GM18873 (cell line): Measurements from ENCODE around the gene CARD10.

Experiments used
- ATAC-seq: cut with Tn5 transposase; IDR thresholded peaks from one replicate; pipeline ENCODE4 v1.9.1; 2021; ENCODE audit warnings: mild to moderate bottlenecking, moderate library complexity, moderate number of reproducible peaks; ENCODE audit not compliant: unreplicated experiment, low FRiP score

CARD10 gene, protein sequence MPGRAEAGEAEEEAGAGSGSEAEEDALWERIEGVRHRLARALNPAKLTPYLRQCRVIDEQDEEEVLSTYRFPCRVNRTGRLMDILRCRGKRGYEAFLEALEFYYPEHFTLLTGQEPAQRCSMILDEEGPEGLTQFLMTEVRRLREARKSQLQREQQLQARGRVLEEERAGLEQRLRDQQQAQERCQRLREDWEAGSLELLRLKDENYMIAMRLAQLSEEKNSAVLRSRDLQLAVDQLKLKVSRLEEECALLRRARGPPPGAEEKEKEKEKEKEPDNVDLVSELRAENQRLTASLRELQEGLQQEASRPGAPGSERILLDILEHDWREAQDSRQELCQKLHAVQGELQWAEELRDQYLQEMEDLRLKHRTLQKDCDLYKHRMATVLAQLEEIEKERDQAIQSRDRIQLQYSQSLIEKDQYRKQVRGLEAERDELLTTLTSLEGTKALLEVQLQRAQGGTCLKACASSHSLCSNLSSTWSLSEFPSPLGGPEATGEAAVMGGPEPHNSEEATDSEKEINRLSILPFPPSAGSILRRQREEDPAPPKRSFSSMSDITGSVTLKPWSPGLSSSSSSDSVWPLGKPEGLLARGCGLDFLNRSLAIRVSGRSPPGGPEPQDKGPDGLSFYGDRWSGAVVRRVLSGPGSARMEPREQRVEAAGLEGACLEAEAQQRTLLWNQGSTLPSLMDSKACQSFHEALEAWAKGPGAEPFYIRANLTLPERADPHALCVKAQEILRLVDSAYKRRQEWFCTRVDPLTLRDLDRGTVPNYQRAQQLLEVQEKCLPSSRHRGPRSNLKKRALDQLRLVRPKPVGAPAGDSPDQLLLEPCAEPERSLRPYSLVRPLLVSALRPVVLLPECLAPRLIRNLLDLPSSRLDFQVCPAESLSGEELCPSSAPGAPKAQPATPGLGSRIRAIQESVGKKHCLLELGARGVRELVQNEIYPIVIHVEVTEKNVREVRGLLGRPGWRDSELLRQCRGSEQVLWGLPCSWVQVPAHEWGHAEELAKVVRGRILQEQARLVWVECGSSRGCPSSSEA

DNA sequence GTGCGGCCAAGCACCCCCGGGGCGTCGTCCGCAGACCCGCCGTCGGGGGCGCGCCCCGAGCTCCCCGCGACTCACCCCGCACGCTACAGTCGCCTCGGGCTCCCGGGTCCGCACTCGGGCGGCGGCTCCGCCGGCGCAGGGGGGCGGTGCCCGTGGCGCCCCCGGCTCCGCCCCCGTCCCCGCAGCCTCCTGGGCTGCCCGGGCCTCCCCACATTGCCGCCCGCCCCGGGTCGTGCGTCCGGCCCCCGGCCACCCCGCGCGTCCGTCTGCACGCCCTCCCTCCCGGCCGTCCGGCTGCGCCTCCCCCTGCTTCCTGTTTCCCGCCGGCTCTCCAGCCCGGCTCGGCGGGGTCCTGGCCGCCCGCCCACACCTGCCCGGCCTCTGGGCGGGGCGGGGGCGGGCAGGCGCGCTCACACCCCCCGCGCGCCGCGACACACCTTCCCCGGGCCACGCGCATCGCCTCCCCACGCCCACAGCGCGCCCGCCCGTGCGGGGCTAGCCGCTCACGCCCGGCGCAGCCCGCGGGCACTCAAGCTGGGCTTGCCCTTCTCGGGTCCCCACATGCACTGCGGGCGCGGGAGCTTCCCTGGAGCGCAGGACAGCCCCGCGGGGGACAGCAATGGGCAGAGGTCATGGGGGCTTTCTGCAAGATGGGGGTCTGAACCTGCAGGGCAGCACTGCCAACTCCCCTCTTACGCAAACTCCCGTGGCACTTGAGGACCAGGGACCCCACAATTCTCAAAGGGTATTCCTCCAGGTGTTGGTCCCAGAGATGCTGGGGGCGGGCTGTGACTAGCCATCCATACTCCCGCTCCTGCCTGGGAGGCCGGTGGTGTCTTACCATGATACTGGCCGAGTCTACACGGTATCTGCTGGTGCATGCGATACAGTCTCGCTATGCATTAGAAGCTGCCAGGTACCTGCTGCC lies at the start of gene CARD10:
CARD10 (minus strand) TSS at position 148 of the 928 bp plus-strand sequence. CDS start 215 bp downstream, outside the sequence.
- no peak for ATAC-seq

DNA sequence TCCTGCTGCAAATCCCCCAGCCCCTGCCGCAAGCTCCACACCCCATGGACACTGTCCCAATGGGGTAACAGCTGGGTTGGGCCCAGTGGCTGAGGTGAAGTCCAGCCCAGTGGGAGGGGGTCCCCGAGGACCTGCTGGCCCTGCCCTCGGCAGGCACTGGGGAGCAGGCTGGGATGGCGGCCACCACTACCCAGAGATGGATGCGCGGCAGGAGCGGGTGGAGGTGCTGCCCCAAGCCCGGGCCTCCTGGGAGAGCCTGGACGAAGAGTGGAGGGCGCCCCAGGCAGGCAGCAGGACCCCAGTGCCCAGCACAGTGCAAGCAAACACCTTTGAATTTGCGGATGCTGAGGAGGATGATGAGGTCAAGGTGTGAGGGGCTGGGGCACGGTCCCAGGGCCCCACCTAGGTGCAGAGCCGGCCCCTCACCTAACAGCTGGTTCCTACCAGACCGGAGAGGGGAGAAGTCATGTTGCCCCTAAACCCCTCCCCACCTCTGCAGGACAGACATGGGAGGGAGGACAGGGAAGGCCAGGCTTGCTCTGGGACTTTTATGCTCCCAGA lies 49.3 kb upstream of the CARD10 start:
- ATAC-seq: no peak

DNA sequence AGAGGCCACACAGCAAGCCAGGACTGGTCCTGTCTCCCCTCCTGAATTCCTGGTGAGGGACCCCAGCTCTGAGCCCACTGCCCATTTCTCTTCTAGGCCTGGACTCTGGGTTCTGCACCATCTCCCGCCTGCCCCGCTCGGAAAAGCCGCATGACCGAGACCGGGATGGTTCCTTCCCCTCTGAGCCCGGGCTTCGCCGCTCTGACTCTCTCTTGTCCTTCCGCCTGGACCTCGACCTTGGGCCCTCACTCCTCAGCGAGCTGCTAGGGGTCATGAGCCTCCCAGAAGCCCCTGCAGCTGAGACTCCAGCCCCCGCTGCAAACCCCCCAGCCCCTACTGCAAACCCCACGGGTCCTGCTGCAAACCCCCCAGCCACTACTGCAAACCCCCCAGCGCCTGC lies 48.8 kb upstream of the CARD10 start:
- ATAC-seq: no peak

DNA sequence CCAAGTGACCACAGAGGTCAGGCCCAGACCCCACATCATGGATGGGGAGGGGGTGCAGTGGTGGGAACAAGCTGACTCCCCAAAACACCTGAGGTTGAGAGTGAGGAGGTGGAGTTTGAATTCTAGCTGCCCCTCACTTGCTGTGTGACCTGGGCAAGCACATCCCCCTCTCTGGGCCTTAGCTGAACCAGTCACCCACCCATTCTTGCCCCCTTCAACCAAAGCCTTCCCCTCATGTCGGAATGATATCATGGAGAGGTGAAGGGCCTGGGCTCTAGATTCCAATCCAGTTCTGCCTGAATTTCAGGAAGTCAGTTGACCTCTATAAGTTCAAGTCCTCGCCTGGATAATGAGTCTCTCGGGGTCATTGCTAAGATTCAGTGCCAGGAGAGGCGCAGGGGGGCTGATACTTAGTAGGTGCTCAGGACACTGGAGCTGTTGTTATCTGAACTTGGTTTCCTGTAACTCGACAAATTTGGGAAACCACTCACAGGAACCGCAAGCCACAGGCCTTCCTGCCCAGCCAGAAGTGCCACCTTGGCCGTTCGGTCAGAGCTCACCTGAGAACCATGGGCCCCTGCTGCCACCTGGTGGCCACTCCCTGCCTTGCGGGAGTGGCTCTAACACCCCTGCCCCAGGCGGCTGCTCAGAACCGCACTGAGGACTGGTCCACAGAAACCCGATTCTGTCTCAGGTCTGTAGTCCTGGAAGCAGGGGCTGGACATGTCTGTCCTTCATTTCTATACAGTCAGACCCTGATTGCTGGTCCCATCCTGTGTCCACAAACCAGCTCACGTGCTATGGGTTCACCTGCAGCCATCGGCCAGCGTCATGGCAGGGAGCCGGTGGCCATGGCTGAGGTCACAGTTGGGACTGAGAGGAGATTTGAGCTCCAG lies 47.9 kb upstream of the CARD10 start:
- no peak for ATAC-seq

DNA sequence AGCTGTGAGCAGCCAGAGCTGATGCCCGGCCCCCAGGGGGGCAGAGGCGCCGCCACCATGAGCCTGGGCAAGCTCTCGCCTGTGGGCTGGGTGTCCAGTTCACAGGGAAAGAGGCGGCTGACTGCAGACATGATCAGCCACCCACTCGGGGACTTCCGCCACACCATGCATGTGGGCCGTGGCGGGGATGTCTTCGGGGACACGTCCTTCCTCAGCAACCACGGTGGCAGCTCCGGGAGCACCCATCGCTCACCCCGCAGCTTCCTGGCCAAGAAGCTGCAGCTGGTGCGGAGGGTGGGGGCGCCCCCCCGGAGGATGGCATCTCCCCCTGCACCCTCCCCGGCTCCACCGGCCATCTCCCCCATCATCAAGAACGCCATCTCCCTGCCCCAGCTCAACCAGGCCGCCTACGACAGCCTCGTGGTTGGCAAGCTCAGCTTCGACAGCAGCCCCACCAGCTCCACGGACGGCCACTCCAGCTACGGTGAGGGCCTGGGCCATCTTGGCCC lies 47.2 kb upstream of the CARD10 start:
- no peak for ATAC-seq

DNA sequence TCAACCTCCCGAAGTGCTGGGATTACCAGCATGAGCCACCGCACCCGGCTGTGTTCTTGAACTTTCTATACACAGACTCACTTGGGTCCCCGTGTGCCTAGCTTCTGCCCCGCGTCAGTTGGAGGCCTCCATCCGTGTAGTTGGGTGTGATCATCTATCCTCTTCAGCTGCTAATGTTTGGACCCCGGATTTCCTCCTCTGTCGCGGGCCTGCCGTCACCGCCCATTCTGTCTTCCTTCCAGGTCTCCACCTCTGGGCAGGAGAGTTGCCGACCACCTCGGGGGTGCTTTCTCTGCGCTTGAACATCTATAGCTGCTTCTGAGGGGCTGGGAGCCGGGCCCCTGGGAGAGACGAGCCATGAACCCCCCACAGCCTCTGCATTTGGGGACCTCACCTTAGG lies 46.6 kb upstream of the CARD10 start:
- ATAC-seq: no peak

DNA sequence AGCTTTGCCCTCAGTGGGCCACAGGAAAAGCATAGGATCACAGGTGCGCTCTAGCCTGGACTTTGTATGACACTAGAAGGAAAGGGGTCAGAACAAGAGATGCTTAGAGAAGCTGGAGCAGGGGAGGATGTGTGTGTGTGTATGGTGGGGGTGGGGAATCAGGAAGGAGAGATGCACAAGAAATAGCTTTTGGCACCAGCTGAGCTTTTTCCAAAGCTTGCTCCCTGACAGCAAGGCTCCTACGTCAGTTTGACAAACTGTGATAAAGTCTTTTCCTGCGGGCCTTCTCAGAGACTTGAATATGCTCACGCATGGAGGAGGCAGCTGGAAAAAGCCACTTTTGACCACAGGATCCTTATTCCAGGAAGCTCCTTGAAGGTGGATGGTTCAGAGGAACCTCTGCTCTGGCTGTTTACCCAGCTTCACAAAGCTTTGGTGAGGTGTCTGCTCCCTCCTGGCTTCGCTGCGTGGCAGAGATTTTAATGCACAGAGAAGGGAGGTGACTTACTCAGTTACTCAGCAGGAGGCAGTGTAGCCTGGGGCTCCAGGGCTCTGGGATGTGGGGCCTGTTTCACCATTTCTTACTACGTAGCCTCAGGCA lies 45.0 kb upstream of the CARD10 start:
- no peak for ATAC-seq

DNA sequence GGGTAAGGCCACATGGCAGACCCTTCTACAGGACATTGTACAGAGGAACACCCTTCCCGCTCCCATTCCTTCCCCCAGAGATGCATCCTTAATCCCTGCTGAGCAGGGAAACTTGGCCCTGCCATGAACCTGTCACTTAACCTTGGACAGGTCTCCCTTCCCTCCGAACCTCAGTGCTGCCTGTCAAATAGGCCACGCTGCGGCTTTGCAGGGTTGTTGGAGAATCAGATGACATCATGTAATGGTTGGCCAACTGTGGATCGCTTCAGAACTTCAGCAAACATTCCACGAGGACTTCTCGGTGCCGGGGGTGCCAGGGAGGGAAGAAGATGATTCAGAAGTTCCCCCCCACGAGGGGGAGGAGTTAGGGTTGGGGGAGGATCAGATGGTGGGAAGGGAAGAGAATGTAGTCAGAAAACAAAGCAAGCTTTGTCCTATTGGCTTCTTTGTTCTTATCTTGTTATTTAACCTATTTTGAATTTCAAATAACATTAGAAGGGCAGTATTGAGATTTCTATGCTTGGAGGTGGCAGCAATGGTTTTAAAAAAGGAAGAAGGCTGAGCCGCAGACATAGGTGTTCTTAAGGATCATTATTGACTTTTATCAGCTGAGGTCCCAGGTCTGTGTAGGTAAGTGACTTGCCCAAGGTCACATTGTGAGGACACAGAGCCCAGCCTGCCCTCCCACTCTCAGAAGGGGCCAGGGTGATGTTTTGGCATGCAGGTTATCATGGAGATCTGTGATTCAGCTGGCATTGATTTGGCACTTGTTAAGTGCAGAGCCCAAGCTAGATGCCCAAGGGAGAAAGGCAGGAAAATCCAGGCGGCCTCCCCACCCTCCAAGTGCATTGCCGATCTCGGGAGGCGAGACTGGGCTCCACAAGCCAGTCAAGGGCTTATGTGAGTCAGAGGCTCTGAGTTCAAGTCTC lies 44.2 kb upstream of the CARD10 start:
- no peak for ATAC-seq

DNA sequence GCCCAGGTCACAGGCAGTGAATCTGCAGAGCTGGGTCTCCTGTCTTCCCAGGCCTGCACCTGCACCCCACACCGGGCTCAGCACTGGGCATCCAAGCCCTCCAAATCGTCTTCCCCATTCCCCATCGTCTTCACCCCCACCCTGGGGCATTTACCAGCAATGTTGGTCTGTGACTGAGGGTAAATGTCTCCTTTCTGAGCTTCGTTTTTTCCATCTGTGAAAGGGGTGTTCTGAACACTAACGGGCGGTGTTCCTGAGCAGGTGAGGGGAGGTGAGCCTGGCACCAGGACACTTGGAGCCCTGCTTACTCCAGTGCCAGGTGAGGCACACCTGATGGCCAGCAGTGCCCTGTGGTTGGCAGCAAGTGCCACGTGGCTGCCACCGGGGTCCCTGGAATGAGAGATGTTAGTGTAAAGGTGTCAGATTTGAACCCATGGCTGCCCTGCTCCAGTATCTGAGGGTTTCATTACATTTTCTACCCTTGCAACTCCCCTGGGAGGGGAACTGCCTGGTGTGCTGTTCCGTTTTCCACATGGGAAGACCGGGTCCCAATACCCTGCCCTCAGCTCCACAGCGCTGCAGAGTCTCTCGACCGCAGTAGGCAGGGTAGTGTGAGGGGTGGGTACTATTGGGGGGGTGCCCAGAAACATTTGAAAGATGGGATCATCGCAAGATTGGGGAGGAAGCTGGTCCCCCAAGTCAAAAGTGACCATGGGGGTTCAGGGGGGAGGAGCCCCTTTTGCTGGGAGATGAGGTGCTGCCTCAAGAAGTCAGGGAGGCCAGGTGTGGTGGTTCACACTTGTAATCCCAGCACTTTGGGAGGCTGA lies 43.0 kb upstream of the CARD10 start:
- no peak for ATAC-seq

DNA sequence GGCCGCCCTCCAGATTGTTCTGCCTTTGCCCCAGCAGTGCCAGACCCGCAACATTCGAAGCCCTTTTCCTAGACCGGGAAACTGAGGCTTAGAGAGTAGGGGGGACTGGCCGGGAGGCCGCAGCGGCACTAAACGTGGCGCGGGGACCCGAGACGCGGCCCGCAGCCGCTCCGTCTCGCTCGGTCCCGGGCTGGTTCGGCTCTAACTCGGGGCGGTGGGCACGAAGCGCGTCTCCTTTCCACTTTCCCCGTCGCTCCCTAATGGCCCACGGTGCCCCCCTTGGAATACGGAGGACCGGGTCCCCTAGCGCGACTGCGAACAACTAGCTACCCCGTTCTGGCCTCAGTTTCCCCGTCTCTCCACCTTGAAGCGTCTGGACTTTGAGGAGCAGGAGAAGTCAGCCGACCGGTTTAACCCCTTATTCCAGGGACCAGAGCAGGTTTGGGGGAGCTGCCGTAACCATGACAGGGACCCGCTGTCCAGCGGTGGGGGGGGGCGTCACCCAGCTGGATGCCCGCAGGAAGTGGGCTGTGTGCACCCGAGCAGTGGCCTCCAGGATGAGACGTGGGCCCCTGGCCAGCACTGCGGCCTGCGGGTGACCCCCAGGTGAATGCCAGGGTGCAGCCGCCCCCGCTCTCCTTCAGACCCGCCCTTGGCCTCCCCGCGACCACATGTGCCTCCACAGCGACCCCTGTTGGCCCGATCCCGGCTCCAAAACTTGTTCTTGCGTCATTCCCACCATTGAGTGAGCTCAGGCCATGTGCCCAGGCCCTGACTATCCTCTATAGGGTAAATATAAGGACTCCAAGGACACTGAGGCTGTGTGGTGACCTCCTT lies 42.2 kb upstream of the CARD10 start:
- ATAC-seq: no peak

DNA sequence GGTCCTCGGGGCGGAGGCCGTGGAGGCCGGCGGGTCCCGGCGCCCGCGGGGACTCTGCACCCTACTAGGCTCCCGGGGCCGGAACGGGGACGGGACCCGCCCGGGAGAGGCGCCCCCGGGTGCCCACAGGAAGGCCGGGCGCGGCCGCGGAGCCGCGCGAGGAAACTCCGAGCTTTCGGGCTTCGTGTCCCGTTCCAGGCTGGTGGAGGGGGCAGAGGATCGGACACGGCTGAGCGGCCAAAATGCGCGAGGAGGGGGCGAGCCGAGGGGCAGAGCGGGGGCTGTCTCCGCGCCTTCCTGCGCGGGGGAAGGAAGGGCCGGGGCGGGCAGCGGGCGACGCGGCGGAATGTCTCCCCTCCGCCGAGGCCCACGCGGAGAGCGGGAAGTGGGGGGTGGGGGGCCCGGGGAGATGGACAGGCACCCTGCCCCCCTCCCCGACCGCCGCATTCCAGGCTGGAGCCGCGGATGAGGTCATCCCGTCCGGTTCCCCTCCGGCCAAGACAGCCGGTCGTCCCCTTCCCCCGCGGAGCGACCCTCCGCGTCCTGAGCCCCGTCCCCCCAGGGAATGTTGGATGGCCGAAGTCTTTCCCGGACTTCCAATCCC lies 41.5 kb upstream of the CARD10 start:
- ATAC-seq: no peak

DNA sequence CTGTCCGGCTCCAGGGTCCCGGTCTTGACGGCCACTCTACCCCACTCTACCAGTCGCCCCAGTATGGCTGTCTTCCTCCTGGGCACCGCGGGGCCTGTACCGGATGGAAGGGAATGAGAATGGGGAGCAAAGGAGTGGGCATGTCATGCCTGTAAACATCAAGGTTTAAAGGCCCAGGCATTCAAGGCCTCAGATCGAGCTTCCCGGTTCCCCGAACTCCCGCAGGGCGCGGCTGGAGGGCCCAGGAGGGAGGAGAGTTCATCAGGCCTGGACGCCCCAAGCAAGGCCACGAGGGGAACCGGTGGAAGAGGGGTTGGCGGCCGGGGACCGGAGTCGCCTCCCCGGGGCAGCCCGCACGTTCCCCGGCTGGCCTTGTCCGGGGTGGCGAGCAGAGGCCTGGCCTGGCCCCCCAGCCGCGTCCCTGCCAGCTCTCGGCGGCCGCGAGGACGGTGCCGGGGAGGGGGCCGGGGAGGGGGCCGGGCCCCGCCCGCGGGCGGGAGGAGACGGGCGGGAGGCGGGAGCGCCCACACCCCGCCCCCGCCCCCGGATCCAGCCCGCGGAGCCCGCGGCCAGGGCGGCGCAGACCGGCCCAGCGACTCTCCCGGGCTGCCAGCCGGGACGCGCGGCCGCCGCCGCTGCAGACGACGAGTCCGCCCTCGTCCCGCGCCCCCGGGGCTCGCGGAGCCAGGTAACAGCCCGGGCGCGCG lies 40.8 kb upstream of the CARD10 start, which contains the start of gene CDC42EP1:
CDC42EP1 (plus strand) TSS at position 580 of the 707 bp plus-strand sequence. CDS start 5,870 bp downstream, outside the sequence.
- no peak for ATAC-seq

DNA sequence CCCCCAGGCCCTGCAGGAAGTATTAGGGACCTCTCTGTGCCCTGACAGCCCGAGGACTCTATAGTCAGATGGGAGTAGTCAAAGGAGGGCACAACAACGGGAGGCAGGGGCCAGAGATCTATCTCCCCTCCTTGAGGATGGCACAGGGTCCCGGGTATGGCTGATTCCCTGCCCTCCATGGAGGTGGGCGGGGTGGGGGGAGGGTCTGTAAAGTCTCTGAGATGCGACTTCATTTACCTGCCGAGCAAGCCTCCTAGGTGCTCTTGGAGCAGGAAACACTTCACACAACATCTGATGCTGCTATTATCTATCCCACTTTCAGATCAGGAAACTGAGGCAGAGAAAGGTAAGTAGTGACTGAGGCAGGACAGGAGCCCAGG lies 40.3 kb upstream of the CARD10 start:
- no peak for ATAC-seq

DNA sequence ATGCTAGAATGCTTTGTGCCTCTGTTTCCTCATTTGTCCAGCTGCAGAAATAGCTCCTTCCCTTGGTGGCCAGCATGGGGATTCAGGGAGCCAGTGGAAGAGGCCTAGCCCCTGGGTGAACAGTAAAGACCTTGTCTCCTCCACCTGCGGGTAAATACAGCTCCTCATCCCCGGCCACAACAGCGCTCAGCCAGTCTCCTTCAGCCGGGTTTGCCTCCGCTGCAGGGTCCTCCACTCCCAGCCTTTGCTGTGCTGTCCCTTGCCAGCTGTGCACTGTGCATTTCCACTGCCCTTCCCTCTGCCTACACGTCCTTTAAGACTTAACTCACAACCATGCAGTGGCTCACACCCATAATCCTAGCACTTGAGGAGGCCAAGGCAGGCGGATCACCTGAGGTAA lies 39.6 kb upstream of the CARD10 start:
- no peak for ATAC-seq
